GM23338 (cell line): Measurements from ENCODE around the gene FUZ. TPM values are rescaled to one million over a fixed set of nuclear protein-coding genes. Genes with fewer than 3 reads are reported as not detected.

Experiments used
- ATAC-seq: fragments of 200-7000 bp; cut with Tn5 transposase; 3 replicates; pipeline ENCODE4 v1.9.1; 2020
- DNase-seq: peaks from one replicate; pipeline ENCODE4 v3.0.0-alpha.2; 2015; ENCODE audit warnings: low spot score
- H2AFZ ChIP-seq: fragments of 200-600 bp; sonication (generic); 2 replicates; pipeline ENCODE4 v1.8.0; 2016; ENCODE audit warnings: antibody characterized with exemption, mild to moderate bottlenecking, moderate library complexity
- H3F3A ChIP-seq: fragments of 200-600 bp; sonication (generic); replicated peaks from 2 replicates; pipeline ENCODE4 v1.8.0; 2017; ENCODE audit warnings: antibody characterized with exemption, mixed run types, low read depth
- H3K27ac ChIP-seq: fragments of 200-600 bp; sonication (generic); 2 replicates; pipeline ENCODE4 v1.6.1; 2016; ENCODE audit warnings: low read depth
- H3K27me3 ChIP-seq: fragments of 200-600 bp; sonication (generic); 2 replicates; pipeline ENCODE4 v1.8.0; 2016; ENCODE audit warnings: mild to moderate bottlenecking, mixed run types, moderate library complexity; ENCODE audit not compliant: insufficient read depth
- H3K36me3 ChIP-seq: fragments of 200-600 bp; sonication (generic); 2 replicates; pipeline ENCODE4 v1.8.0; 2016; ENCODE audit warnings: mild to moderate bottlenecking; ENCODE audit not compliant: insufficient read depth
- H3K4me1 ChIP-seq: fragments of 200-600 bp; sonication (generic); 2 replicates; pipeline ENCODE4 v1.8.0; 2016; ENCODE audit warnings: mild to moderate bottlenecking, moderate library complexity; ENCODE audit not compliant: insufficient read depth
- H3K4me2 ChIP-seq: fragments of 200-600 bp; sonication (generic); 2 replicates; pipeline ENCODE4 v1.7.1; 2017; ENCODE audit warnings: mixed run types
- H3K4me3 ChIP-seq: fragments of 200-600 bp; sonication (generic); 2 replicates; pipeline ENCODE4 v1.6.1; 2016; ENCODE audit warnings: mixed run types
- H3K79me2 ChIP-seq: fragments of 200-600 bp; sonication (generic); replicated peaks from 2 replicates; pipeline ENCODE4 v1.8.0; 2017; ENCODE audit warnings: mild to moderate bottlenecking; ENCODE audit not compliant: insufficient read depth
- H3K9me2 ChIP-seq: fragments of 200-600 bp; sonication (generic); 2 replicates; pipeline ENCODE4 v1.8.0; 2017; ENCODE audit not compliant: insufficient read depth
- H4K20me1 ChIP-seq: fragments of 200-600 bp; sonication (generic); replicated peaks from 2 replicates; pipeline ENCODE4 v1.8.0; 2017; ENCODE audit warnings: mild to moderate bottlenecking; ENCODE audit not compliant: insufficient read depth
- H3K27ac Mint-ChIP-seq: 2 replicates; pipeline ENCODE4 v1.8.0; 2020; ENCODE audit warnings: inconsistent platforms, mild to moderate bottlenecking, moderate library complexity, mixed read lengths
- H3K27me3 Mint-ChIP-seq: 3 replicates; pipeline ENCODE4 v1.8.0; 2022; ENCODE audit warnings: low read depth, mild to moderate bottlenecking, moderate library complexity, mixed read lengths, inconsistent platforms; ENCODE audit not compliant: insufficient read depth, poor library complexity
- H3K36me3 Mint-ChIP-seq: 3 replicates; pipeline ENCODE4 v1.8.0; 2021; ENCODE audit warnings: low read depth, mild to moderate bottlenecking, inconsistent platforms, moderate library complexity, mixed read lengths
- H3K4me1 Mint-ChIP-seq: 3 replicates; pipeline ENCODE4 v1.8.0; 2020; ENCODE audit warnings: mild to moderate bottlenecking, inconsistent platforms, mixed read lengths
- H3K4me3 Mint-ChIP-seq: 3 replicates; pipeline ENCODE4 v1.8.0; 2021; ENCODE audit warnings: moderate library complexity, mild to moderate bottlenecking, inconsistent platforms, mixed read lengths
- H3K9me3 Mint-ChIP-seq: 3 replicates; pipeline ENCODE4 v1.8.0; 2020; ENCODE audit warnings: moderate library complexity, mild to moderate bottlenecking, inconsistent platforms, mixed read lengths
- CREB1 ChIP-seq: fragments of 250-450 bp; sonication (Bioruptor Pico); IDR thresholded peaks from 2 replicates; pipeline ENCODE4 v1.5.0; 2020; ENCODE audit warnings: low read depth, mild to moderate bottlenecking, moderate library complexity
- EZH2 ChIP-seq: fragments of 200-600 bp; sonication (generic); IDR thresholded peaks from one replicate; pipeline ENCODE4 v1.8.0; 2017; ENCODE audit warnings: antibody characterized with exemption, mild to moderate bottlenecking, low read depth; ENCODE audit not compliant: unreplicated experiment
- STAT1 ChIP-seq: IDR thresholded peaks from one replicate; pipeline ENCODE4 v1.6.1; 2016; ENCODE audit warnings: antibody characterized with exemption; ENCODE audit not compliant: unreplicated experiment
- ZNF114 ChIP-seq: fragments of 250-450 bp; sonication (Bioruptor Pico); IDR thresholded peaks from 2 replicates; pipeline ENCODE4 v1.5.0; 2020; ENCODE audit warnings: mild to moderate bottlenecking, moderate library complexity
- ZNF331 ChIP-seq: fragments of 250-450 bp; sonication (Bioruptor Pico); IDR thresholded peaks from 2 replicates; pipeline ENCODE4 v1.5.0; 2020; ENCODE audit warnings: low read depth, mild to moderate bottlenecking, moderate library complexity
- polyA plus RNA-seq: library from polyadenylated mRNA; unstranded; fragments of >200 nt; fragmentation: Nextera tagmentation; extraction: Ambion mirVana; gene quantifications from 2 replicates; pipeline ENCODE4 v1.2.1, GENCODE V29; 2016
- total RNA-seq: library from RNA; depleted of rRNA; stranded (reverse); fragments of >200 nt; shearing (Covaris generic); gene quantifications from 2 replicates; pipeline ENCODE4 v1.2.3, GENCODE V29; 2014
- TF ChIP-seq, protein P1 (sequence below): fragments of 250-450 bp; sonication (Bioruptor Pico); IDR thresholded peaks from 2 replicates; pipeline ENCODE4 v1.5.0; 2020; ENCODE audit warnings: mild to moderate bottlenecking, moderate library complexity
- TF ChIP-seq, protein P2 (sequence below), 2 experiments: fragments of 200-600 bp in 1 of 2; sonication (generic) in 1 of 2; conservative IDR thresholded peaks; 2 replicates each; pipeline versions ENCODE4 v1.5.1 to v1.6.1; 2016 to 2017; ENCODE audit warnings: antibody characterized with exemption in 2 of 2, low read depth in 2 of 2, mild to moderate bottlenecking in 2 of 2, moderate library complexity in 1 of 2

FUZ gene
- total and polyA plus RNA-seq, 2 experiments from 2014 or later, result 24.3 to 34.8 TPM

DNA sequence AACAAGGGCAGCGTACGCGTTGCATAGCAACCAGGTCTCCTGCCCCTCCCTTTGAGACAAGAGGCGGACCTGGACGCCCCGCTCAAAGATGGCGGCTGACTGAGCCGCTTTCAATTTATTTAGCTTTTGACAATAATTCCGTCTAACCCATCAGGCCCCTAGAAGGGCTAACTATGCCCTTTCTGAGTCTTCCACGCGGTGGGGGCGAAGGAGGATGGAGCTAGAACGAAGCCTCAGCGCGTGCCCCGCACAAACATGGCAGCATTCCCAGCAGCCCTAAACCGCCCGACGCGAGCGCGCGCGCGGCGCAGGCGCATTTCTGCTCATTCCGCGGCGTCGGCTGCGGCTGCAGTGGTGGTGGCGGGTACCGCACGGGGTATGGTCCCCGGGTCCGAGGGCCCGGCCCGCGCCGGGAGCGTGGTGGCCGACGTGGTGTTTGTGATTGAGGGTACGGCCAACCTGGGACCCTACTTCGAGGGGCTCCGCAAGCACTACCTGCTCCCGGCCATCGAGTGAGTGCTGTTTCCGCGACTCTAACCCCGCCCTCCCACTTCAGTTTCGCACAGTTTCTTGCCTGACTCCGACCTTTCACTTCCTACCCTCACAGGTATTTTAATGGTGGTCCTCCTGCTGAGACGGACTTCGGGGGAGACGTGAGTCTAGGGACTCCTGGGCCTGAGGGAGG is 5.0 kb upstream of the FUZ start, which contains the start of gene MED25 (continued):
- TF ChIP-seq, protein P1, sequence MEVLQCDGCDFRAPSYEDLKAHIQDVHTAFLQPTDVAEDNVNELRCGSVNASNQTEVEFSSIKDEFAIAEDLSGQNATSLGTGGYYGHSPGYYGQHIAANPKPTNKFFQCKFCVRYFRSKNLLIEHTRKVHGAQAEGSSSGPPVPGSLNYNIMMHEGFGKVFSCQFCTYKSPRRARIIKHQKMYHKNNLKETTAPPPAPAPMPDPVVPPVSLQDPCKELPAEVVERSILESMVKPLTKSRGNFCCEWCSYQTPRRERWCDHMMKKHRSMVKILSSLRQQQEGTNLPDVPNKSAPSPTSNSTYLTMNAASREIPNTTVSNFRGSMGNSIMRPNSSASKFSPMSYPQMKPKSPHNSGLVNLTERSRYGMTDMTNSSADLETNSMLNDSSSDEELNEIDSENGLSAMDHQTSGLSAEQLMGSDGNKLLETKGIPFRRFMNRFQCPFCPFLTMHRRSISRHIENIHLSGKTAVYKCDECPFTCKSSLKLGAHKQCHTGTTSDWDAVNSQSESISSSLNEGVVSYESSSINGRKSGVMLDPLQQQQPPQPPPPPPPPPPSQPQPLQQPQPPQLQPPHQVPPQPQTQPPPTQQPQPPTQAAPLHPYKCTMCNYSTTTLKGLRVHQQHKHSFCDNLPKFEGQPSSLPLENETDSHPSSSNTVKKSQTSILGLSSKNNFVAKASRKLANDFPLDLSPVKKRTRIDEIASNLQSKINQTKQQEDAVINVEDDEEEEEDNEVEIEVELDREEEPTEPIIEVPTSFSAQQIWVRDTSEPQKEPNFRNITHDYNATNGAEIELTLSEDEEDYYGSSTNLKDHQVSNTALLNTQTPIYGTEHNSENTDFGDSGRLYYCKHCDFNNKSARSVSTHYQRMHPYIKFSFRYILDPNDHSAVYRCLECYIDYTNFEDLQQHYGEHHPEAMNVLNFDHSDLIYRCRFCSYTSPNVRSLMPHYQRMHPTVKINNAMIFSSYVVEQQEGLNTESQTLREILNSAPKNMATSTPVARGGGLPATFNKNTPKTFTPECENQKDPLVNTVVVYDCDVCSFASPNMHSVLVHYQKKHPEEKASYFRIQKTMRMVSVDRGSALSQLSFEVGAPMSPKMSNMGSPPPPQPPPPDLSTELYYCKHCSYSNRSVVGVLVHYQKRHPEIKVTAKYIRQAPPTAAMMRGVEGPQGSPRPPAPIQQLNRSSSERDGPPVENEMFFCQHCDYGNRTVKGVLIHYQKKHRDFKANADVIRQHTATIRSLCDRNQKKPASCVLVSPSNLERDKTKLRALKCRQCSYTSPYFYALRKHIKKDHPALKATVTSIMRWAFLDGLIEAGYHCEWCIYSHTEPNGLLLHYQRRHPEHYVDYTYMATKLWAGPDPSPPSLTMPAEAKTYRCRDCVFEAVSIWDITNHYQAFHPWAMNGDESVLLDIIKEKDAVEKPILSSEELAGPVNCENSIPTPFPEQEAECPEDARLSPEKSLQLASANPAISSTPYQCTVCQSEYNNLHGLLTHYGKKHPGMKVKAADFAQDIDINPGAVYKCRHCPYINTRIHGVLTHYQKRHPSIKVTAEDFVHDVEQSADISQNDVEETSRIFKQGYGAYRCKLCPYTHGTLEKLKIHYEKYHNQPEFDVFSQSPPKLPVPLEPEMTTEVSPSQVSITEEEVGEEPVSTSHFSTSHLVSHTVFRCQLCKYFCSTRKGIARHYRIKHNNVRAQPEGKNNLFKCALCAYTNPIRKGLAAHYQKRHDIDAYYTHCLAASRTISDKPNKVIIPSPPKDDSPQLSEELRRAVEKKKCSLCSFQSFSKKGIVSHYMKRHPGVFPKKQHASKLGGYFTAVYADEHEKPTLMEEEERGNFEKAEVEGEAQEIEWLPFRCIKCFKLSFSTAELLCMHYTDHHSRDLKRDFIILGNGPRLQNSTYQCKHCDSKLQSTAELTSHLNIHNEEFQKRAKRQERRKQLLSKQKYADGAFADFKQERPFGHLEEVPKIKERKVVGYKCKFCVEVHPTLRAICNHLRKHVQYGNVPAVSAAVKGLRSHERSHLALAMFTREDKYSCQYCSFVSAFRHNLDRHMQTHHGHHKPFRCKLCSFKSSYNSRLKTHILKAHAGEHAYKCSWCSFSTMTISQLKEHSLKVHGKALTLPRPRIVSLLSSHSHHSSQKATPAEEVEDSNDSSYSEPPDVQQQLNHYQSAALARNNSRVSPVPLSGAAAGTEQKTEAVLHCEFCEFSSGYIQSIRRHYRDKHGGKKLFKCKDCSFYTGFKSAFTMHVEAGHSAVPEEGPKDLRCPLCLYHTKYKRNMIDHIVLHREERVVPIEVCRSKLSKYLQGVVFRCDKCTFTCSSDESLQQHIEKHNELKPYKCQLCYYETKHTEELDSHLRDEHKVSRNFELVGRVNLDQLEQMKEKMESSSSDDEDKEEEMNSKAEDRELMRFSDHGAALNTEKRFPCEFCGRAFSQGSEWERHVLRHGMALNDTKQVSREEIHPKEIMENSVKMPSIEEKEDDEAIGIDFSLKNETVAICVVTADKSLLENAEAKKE (CRISPR knock-in tag), result no peak
- no peak for TF ChIP-seq ZNF331 (CRISPR knock-in tag)
- TF ChIP-seq, protein P2, sequence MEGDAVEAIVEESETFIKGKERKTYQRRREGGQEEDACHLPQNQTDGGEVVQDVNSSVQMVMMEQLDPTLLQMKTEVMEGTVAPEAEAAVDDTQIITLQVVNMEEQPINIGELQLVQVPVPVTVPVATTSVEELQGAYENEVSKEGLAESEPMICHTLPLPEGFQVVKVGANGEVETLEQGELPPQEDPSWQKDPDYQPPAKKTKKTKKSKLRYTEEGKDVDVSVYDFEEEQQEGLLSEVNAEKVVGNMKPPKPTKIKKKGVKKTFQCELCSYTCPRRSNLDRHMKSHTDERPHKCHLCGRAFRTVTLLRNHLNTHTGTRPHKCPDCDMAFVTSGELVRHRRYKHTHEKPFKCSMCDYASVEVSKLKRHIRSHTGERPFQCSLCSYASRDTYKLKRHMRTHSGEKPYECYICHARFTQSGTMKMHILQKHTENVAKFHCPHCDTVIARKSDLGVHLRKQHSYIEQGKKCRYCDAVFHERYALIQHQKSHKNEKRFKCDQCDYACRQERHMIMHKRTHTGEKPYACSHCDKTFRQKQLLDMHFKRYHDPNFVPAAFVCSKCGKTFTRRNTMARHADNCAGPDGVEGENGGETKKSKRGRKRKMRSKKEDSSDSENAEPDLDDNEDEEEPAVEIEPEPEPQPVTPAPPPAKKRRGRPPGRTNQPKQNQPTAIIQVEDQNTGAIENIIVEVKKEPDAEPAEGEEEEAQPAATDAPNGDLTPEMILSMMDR (conservative IDR thresholded peaks at IDR 0.05; ENCODE audit: low read depth in 2 of 2), result no peak
- no peak for TF ChIP-seq ZNF114 (CRISPR knock-in tag)
- no peak for TF ChIP-seq STAT1

DNA sequence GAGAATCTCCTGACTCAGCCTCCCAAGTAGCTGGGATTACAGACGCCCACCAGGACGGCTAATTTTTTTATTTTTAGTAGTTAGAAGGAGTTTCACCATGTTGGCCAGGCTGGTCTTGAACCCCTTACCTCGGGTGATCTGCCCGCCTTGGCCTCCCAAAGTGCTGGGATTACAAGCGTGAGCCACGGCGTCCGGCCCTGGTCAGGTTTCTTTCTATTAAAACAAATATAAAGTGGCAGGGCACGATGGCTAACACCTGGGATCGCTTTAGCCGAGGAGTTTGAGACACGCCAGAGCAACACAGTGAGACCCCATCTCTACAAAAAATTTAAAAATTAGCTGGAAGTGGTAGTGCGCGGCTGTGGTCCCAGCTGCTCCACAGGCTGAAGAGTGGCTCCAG is 3.5 kb upstream of the FUZ start:
- ATAC-seq (no peak), DNase-seq (no peak)
- Histone ChIP-seq H3K79me2 (peaks cover 25% of the 10 kb centered on the region), H3K4me2 (no peak overlapping the region), H3K9me2 (no peaks in the 10 kb centered on the region), H3K27me3 (no peaks in the 10 kb centered on the region), H3K4me3 (no peak overlapping the region), H3K4me1 (peaks cover 4% of the 10 kb centered on the region; the same call in 1 of the 2 replicates), H4K20me1 (no peaks in the 10 kb centered on the region), H3K36me3 (no peaks in the 10 kb centered on the region; the same call in 1 of the 2 replicates), H2AFZ (no peak overlapping the region), H3F3A (no peaks in the 10 kb centered on the region; the same call in 1 of the 2 replicates), H3K27ac (no peak overlapping the region)
- no peaks in the 10 kb centered on the region for H3K9me3 Mint-ChIP-seq
- no peak overlapping the region for H3K4me3 Mint-ChIP-seq
- no peak overlapping the region for H3K27ac Mint-ChIP-seq
- peaks cover 24% of the 10 kb centered on the region for H3K27me3 Mint-ChIP-seq
- H3K36me3 Mint-ChIP-seq, result peaks cover 6% of the 10 kb centered on the region
- peaks cover 17% of the 10 kb centered on the region for H3K4me1 Mint-ChIP-seq
- TF ChIP-seq EZH2, result no peak
- TF ChIP-seq, protein P1 (CRISPR knock-in tag), result no peak
- no peak for TF ChIP-seq CREB1
